Natural killer cell (primary cell): ENCODE data around the gene ACSBG1. TPM values are rescaled to one million over a fixed set of nuclear protein-coding genes. Genes with fewer than 3 reads are reported as not detected.

Source experiments
- ATAC-seq, 3 donors: fragments of 150-1000 bp in 2 of 3; fragments of 200-7000 bp in 1 of 3; cut with Tn5 transposase; 1 replicate in 1 of 3; 2 replicates in 2 of 3; pipeline ENCODE4 v1.10.0; 2021; ENCODE audit warnings: mild to moderate bottlenecking in 2 of 3, moderate library complexity in 2 of 3
- DNase-seq, 2 donors: peaks; one replicate each; pipeline versions ENCODE4 v3.0.0 to v3.0.0-alpha.2; 2013 to 2021; ENCODE audit warnings: mixed read lengths in 1 of 2
- H3K27ac ChIP-seq: one replicate; pipeline ENCODE4 v1.5.1; 2013; ENCODE audit warnings: mild to moderate bottlenecking, low read length
- H3K27me3 ChIP-seq: one replicate; pipeline ENCODE4 v1.6.1; 2013; ENCODE audit warnings: low read length; ENCODE audit not compliant: control insufficient read depth, insufficient read depth
- H3K36me3 ChIP-seq: one replicate; pipeline ENCODE4 v1.6.1; 2013; ENCODE audit warnings: low read length; ENCODE audit not compliant: control insufficient read depth, insufficient read depth
- H3K4me1 ChIP-seq: one replicate; pipeline ENCODE4 v1.6.1; 2013; ENCODE audit warnings: low read length; ENCODE audit not compliant: control insufficient read depth, insufficient read depth
- H3K4me3 ChIP-seq: one replicate; pipeline ENCODE4 v1.5.1; 2013; ENCODE audit warnings: low read length
- H3K9me3 ChIP-seq: one replicate; pipeline ENCODE4 v1.6.1; 2013; ENCODE audit warnings: low read length; ENCODE audit not compliant: control insufficient read depth, insufficient read depth
- H3K27ac Mint-ChIP-seq, 2 donors: one replicate each; pipeline ENCODE4 v1.8.0; 2022; ENCODE audit warnings: mild to moderate bottlenecking in 2 of 2, mixed read lengths in 2 of 2, moderate library complexity in 1 of 2
- H3K27me3 Mint-ChIP-seq, 2 donors: one replicate each; pipeline ENCODE4 v1.8.0; 2022; ENCODE audit warnings: low read depth in 2 of 2, mixed read lengths in 2 of 2
- H3K36me3 Mint-ChIP-seq: one replicate; pipeline ENCODE4 v1.8.0; 2022; ENCODE audit warnings: mixed read lengths
- H3K4me1 Mint-ChIP-seq, 2 donors: one replicate each; pipeline ENCODE4 v1.8.0; 2022; ENCODE audit warnings: mixed read lengths in 2 of 2
- H3K4me3 Mint-ChIP-seq: one replicate; pipeline ENCODE4 v1.8.0; 2022; ENCODE audit warnings: mild to moderate bottlenecking, moderate library complexity, mixed read lengths
- H3K9me3 Mint-ChIP-seq, 2 donors: one replicate each; pipeline ENCODE4 v1.8.0; 2022; ENCODE audit warnings: mixed read lengths in 2 of 2
- WGBS: methylation state at CpG from one replicate; pipeline ENCODE4 v1.1.7; 2013; ENCODE audit warnings: missing lambda C conversion rate; ENCODE audit not compliant: insufficient coverage; 5-methylcytosine and 5-hydroxymethylcytosine counted together
- intact Hi-C: fragments of 100-400 bp; cut with micrococcal nuclease; formaldehyde crosslinking; loops from one replicate; pipeline ENCODE4 v1.14.2; 2022
- total RNA-seq, 4 donors: library from RNA; stranded (reverse); fragments of 120-200 nt in 1 of 4; gene quantifications; one replicate each; pipeline versions ENCODE4 v1.2.3 to v1.2.4, GENCODE V29; 2013 to 2022
- TF ChIP-seq, protein P1 (sequence below): fragments of 200-600 bp; IDR thresholded peaks from one replicate; pipeline ENCODE4 v1.8.0; 2022; ENCODE audit warnings: antibody characterized with exemption

ACSBG1 gene
- total RNA-seq, 3 donors from 2014 or later (not counting 1 experiment from before 2014, with no cell fraction given): 0.07 TPM; not detected in 2

DNA sequence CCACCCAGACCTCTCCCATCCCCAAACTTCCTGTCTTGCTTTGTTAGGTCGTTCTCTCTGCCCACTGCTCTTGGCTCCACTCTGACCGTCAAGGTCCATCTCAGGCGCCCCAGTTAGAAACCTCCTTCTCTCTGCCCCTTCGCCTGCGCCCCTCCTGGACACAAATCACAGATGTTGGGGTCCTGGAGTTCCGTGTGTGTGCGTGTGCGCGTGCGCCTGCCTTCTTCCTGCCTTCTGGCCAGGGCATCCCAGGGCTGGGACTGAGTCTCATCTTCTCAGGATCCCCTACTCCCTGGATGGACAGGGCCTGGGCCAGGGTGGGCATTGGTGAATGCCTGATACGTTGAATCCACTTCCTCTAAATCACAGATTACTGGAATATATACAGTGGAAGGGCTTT is 869 bp downstream of the ACSBG1 start:
- H3K27ac ChIP-seq: no peak overlapping the region
- intact Hi-C loops: no loop called here
- Mint-ChIP-seq H3K36me3 (no peaks in the 10 kb centered on the region), H3K9me3 (no peaks in the 10 kb centered on the region), H3K27me3 (peaks cover 2 to 11% of the 10 kb centered on the region in 2 donors), H3K4me3 (no peak overlapping the region), H3K4me1 (no peaks in the 10 kb centered on the region), H3K27ac (no peak overlapping the region)
- H3K27me3 ChIP-seq: no peaks in the 10 kb centered on the region
- TF ChIP-seq, protein P1, sequence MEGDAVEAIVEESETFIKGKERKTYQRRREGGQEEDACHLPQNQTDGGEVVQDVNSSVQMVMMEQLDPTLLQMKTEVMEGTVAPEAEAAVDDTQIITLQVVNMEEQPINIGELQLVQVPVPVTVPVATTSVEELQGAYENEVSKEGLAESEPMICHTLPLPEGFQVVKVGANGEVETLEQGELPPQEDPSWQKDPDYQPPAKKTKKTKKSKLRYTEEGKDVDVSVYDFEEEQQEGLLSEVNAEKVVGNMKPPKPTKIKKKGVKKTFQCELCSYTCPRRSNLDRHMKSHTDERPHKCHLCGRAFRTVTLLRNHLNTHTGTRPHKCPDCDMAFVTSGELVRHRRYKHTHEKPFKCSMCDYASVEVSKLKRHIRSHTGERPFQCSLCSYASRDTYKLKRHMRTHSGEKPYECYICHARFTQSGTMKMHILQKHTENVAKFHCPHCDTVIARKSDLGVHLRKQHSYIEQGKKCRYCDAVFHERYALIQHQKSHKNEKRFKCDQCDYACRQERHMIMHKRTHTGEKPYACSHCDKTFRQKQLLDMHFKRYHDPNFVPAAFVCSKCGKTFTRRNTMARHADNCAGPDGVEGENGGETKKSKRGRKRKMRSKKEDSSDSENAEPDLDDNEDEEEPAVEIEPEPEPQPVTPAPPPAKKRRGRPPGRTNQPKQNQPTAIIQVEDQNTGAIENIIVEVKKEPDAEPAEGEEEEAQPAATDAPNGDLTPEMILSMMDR: no peak
- DNase-seq (no peak), ATAC-seq (no peak)
- no peaks in the 10 kb centered on the region for H3K9me3 ChIP-seq
- H3K36me3 ChIP-seq: no peaks in the 10 kb centered on the region
- no peaks in the 10 kb centered on the region for H3K4me1 ChIP-seq
- H3K4me3 ChIP-seq: no peak overlapping the region
- WGBS: 73% methylated on average over 10 of the region's 11 CpGs

DNA sequence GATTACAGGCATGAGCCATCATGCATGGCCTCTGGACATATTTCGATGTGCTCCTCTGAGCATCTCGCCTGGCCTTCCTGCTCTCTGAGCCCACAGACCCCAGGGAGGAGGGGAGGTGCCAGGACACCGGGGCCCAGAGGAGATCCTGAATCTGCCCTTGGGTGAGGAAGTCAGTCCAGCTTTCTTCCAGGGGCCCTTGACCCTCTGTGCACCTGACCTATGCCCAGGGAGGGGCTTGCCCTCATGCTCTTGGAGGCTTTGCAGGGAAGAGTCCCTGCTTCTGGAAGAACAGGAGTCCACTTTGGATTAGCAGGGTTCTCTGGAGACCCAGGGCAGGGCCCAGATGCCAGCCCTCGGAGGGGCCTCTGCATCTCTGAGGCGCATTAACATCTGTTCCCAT is 1.4 kb downstream of the ACSBG1 start:
- Histone ChIP-seq H3K27ac (no peak overlapping the region), H3K27me3 (no peaks in the 10 kb centered on the region), H3K4me1 (no peaks in the 10 kb centered on the region), H3K9me3 (no peaks in the 10 kb centered on the region), H3K36me3 (no peaks in the 10 kb centered on the region), H3K4me3 (no peak overlapping the region)
- WGBS: 76% methylated on average over 5 of the region's 5 CpGs
- no peaks in the 10 kb centered on the region for H3K36me3 Mint-ChIP-seq
- intact Hi-C loops: no loop called here
- TF ChIP-seq, protein P1: no peak
- no peak overlapping the region for H3K4me3 Mint-ChIP-seq
- H3K9me3 Mint-ChIP-seq: no peaks in the 10 kb centered on the region
- ATAC-seq (no peak), DNase-seq (no peak)
- peaks cover 2 to 11% of the 10 kb centered on the region in 2 donors for H3K27me3 Mint-ChIP-seq
- H3K27ac Mint-ChIP-seq: no peak overlapping the region
- no peaks in the 10 kb centered on the region for H3K4me1 Mint-ChIP-seq

DNA sequence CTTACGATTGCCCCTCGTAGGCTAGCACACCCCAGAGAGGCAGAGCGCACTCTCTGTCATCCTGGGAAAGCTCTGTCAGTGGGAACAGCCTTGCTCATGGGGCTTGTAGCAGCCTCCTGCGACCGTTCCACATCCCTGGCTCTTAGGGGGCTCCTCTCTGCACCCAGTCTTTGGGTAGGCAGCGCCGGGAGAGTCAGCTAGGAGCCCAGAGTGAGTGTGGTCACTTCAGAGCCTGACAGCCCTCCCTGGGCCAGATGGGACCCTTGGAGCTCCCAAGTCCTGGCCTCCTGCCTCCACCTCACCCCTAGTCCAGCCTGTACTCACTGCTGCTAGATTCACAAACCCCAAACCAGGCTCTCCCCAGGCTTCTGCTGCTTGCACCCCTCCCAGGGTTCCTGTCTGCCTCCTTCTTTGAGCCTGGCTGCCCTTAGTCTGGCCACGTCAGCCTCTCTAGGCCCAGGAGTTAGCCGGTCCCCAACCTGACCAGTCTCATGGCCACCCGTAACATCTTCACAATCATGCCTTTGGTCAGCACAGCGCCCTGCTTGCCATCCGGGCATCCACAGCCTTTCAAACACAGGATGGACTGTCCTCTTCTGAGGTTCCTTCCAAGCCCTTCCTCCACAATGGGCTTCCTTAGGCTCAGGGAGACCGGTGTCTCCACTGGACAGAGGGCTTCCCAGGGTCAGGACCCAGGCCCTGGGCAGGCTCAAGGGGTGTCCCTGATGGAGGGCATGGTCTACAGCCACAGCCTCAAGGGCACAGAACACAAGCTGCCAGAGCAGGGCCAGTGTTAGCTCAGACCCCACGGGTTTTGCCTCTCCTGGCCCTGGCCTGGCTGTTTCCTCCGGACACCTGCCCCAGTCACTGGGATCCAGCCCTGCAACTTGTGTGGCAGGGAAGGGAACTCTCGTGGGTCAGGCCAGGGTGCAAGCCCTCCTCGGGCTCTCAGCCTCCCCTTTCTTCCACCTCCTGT is 4.6 kb downstream of the ACSBG1 start:
- Mint-ChIP-seq H3K27me3 (peaks cover 2 to 8% of the 10 kb centered on the region in 2 donors), H3K36me3 (no peaks in the 10 kb centered on the region), H3K4me1 (no peaks in the 10 kb centered on the region), H3K4me3 (no peak overlapping the region), H3K9me3 (no peaks in the 10 kb centered on the region), H3K27ac (no peak overlapping the region)
- no peak for ATAC-seq
- intact Hi-C loops: no loop called here
- Histone ChIP-seq H3K27ac (no peak overlapping the region), H3K4me1 (no peaks in the 10 kb centered on the region), H3K9me3 (no peaks in the 10 kb centered on the region), H3K4me3 (no peak overlapping the region), H3K36me3 (no peaks in the 10 kb centered on the region), H3K27me3 (no peaks in the 10 kb centered on the region)
- WGBS: 87% methylated on average over 17 of the region's 17 CpGs
- DNase-seq: no peak
- TF ChIP-seq, protein P1: no peak
